Gastrocnemius medialis (tissue), 4 donors: ENCODE data around the gene RAPGEF1.

Experiments used
- CTCF ChIP-seq, 5 experiments: fragments of 450-650 bp in 3 of 5; fragments of 200-600 bp in 2 of 5; sonication (generic) in 2 of 5; IDR thresholded peaks in 4 of 5; conservative IDR thresholded peaks in 1 of 5; 1 replicate in 4 of 5; 2 replicates in 1 of 5; pipeline ENCODE4 v1.5.1; 2016 to 2019; ENCODE audit warnings: antibody characterized with exemption in 5 of 5, mild to moderate bottlenecking in 3 of 5, moderate library complexity in 3 of 5
- POLR2A ChIP-seq, 2 donors: fragments of 450-650 bp; IDR thresholded peaks; one replicate each; pipeline ENCODE4 v1.6.1; 2017; ENCODE audit warnings: antibody characterized with exemption in 2 of 2, mild to moderate bottlenecking in 2 of 2, moderate library complexity in 2 of 2

GRCh38 chr9:131707050-131707449 is 32.8 kb downstream of the RAPGEF1 start:
- no peak for TF ChIP-seq CTCF (IDR thresholded peaks at IDR 0.05 in 4 of 5, conservative IDR thresholded peaks at IDR 0.05 in 1 of 5)
- no peak for TF ChIP-seq POLR2A (IDR thresholded peaks at IDR 0.05)
